Ovary (tissue), 9 donors: ENCODE results near the gene PATL2. TPM values are rescaled to one million over a fixed set of nuclear protein-coding genes. Genes with fewer than 3 reads are reported as not detected.

Experiments
- DNase-seq, 5 donors: peaks; one replicate each; pipeline ENCODE4 v3.0.0-alpha.2; 2019 to 2020
- H3K27ac ChIP-seq, 2 donors: fragments of 200-600 bp; one replicate each; pipeline versions ENCODE4 v1.5.1 to v1.8.0; 2019 to 2022
- H3K27me3 ChIP-seq: fragments of 200-600 bp; one replicate; pipeline ENCODE4 v1.8.0; 2022
- H3K36me3 ChIP-seq: fragments of 200-600 bp; sonication (generic); one replicate; pipeline ENCODE4 v1.5.1; 2019
- H3K4me1 ChIP-seq: one replicate; pipeline ENCODE4 v1.8.1; 2013; ENCODE audit warnings: mild to moderate bottlenecking, moderate library complexity; ENCODE audit not compliant: insufficient read depth
- H3K4me3 ChIP-seq: fragments of 200-600 bp; sonication (generic); one replicate; pipeline ENCODE4 v1.5.1; 2017
- H3K9me3 ChIP-seq, 2 donors: fragments of 200-600 bp in 1 of 2; sonication (generic) in 1 of 2; one replicate each; pipeline versions ENCODE4 v1.5.1 to v1.8.1; 2013 to 2019; ENCODE audit warnings: mild to moderate bottlenecking in 1 of 2, moderate library complexity in 1 of 2
- CTCF ChIP-seq, 3 donors: fragments of 450-650 bp in 2 of 3; fragments of 200-600 bp in 1 of 3; IDR thresholded peaks; one replicate each; pipeline versions ENCODE4 v1.5.1 to v1.8.0; 2016 to 2022; ENCODE audit warnings: antibody characterized with exemption in 3 of 3, mild to moderate bottlenecking in 1 of 3
- EP300 ChIP-seq: sonication (generic); formaldehyde crosslinking; IDR thresholded peaks from one replicate; pipeline ENCODE4 v1.6.1; 2017; ENCODE audit warnings: antibody characterized with exemption
- POLR2A ChIP-seq: fragments of 450-650 bp; IDR thresholded peaks from one replicate; pipeline ENCODE4 v1.6.1; 2017; ENCODE audit warnings: antibody characterized with exemption, mild to moderate bottlenecking, moderate library complexity
- WGBS, 3 donors: extraction: QIAGEN DNeasy Blood & Tissue Kit in 1 of 3; methylation state at CpG; one replicate each; pipeline versions ENCODE4 v1.1.5 to v1.1.7; 2013 to 2017; 5-methylcytosine and 5-hydroxymethylcytosine counted together
- intact Hi-C, 4 donors: fragments of 100-400 bp; cut with DNase I; formaldehyde crosslinking; loops; one replicate each; pipeline versions ENCODE4 v1.11.0 to v1.15.1; 2022 to 2023
- polyA plus RNA-seq, 2 donors: library from polyadenylated mRNA; stranded (reverse); fragments of 200-250 nt in 1 of 2; fragments of 350-450 nt in 1 of 2; fragmentation: Illumina TruSeq in 1 of 2; extraction: RNeasy Lipid Tissue Mini Kit (QIAGEN cat#74804) in 1 of 2; gene quantifications; one replicate each; pipeline ENCODE4 v1.2.3, GENCODE V29; 2013 to 2014
- total RNA-seq, 7 donors: library from RNA; depleted of rRNA in 2 of 7; stranded (reverse); fragments of >200 nt in 2 of 7; fragmentation: NEBNext Ultra II Directional in 3 of 7; extraction: Animal tissue kit (Norgen Biotek cat#: 25700) in 3 of 7; gene quantifications; one replicate each; pipeline versions ENCODE4 v1.1.0 to v1.2.4, GENCODE V29; 2016 to 2023
- donor health status: DM: no; HTN: no; CAD: no; lungs with moderate emphysema.
- donor health status: DM: no; HTN: no; CAD: no.
- donor health status: Bipolar disorder and iron deficiency.
- donor health status: DM: yes; HTN: yes; CAD: no.
- donor health status: DM: no; HTN: no; CAD: no.
- donor health status: DM: yes; HTN: yes; CAD: no.

PATL2 gene
- total and polyA plus RNA-seq, 9 donors = 0.20 to 2.3 (median 1.3) TPM

GRCh38 chr15:44657378-44657777 lies 53.7 kb downstream of the PATL2 start:
- H3K36me3 ChIP-seq = peaks cover 4% of the 10 kb centered on the region
- intact Hi-C loops = no loop called here

GRCh38 chr15:44656913-44657312 lies 54.2 kb downstream of the PATL2 start:
- WGBS, 3 donors = 78 to 88% (median 85%) methylated on average over 3 of the region's 3 CpGs
- TF ChIP-seq CTCF (IDR thresholded peaks at IDR 0.05) (no peak), POLR2A (no peak), EP300 (no peak)
- Histone ChIP-seq H3K27me3 (no peaks in the 10 kb centered on the region), H3K36me3 (peaks cover 4% of the 10 kb centered on the region), H3K4me3 (no peak overlapping the region), H3K27ac (no peak overlapping the region), H3K9me3 (no peaks in the 10 kb centered on the region), H3K4me1 (no peaks in the 10 kb centered on the region)
- intact Hi-C loops = no loop called here
- no peak for DNase-seq

More at GRCh38 chr15:44657378-44657777, 53.7 kb downstream of the PATL2 start:
- no peak for DNase-seq
- Histone ChIP-seq H3K27me3 (no peaks in the 10 kb centered on the region), H3K4me1 (peaks cover 2% of the 10 kb centered on the region), H3K9me3 (no peaks in the 10 kb centered on the region), H3K27ac (no peak overlapping the region), H3K4me3 (no peak overlapping the region)
- TF ChIP-seq CTCF (IDR thresholded peaks at IDR 0.05) (no peak), EP300 (no peak), POLR2A (no peak)

- intact Hi-C loops = no loop called here
- 83 to 91% (median 85%) methylated on average over 1 of the region's 1 CpG for WGBS, 3 donors
- Histone ChIP-seq H3K27me3 (no peaks in the 10 kb centered on the region), H3K4me3 (no peak overlapping the region), H3K27ac (no peak overlapping the region), H3K36me3 (peaks cover 4% of the 10 kb centered on the region), H3K4me1 (no peaks in the 10 kb centered on the region), H3K9me3 (no peaks in the 10 kb centered on the region)
- DNase-seq = no peak
- TF ChIP-seq EP300 = no peak
- no peak for TF ChIP-seq POLR2A
- no peak for TF ChIP-seq CTCF (IDR thresholded peaks at IDR 0.05)
Observed at GRCh38 chr15:44656298-44656697, 54.8 kb downstream of the PATL2 start.

- DNase-seq = no peak
- intact Hi-C loops = no loop called here
- Histone ChIP-seq H3K27ac (no peak overlapping the region), H3K36me3 (peaks cover 4% of the 10 kb centered on the region), H3K4me3 (no peak overlapping the region), H3K27me3 (no peaks in the 10 kb centered on the region), H3K9me3 (no peaks in the 10 kb centered on the region), H3K4me1 (no peaks in the 10 kb centered on the region)
- 91 to 96% (median 94%) methylated on average over 6 of the region's 6 CpGs for WGBS, 3 donors
- TF ChIP-seq EP300 = no peak
- TF ChIP-seq CTCF (IDR thresholded peaks at IDR 0.05) = no peak
- TF ChIP-seq POLR2A = no peak
Observed at GRCh38 chr15:44654858-44655257, 56.3 kb downstream of the PATL2 start.

GRCh38 chr15:44647637-44648036 lies 63.5 kb downstream of the PATL2 start:
- intact Hi-C loops = no loop called here

More at GRCh38 chr15:44647637-44648036, 63.5 kb downstream of the PATL2 start:
- Histone ChIP-seq H3K4me3 (no peak overlapping the region), H3K4me1 (no peaks in the 10 kb centered on the region), H3K9me3 (no peaks in the 10 kb centered on the region), H3K36me3 (no peaks in the 10 kb centered on the region), H3K27ac (no peak overlapping the region), H3K27me3 (no peaks in the 10 kb centered on the region)
- no peak for DNase-seq
- TF ChIP-seq EP300 (no peak), POLR2A (no peak), CTCF (IDR thresholded peaks at IDR 0.05) (no peak)
